Measurements from ENCODE around the gene TAS1R1. TPM values are rescaled to one million over a fixed set of nuclear protein-coding genes. Genes with fewer than 3 reads are reported as not detected.

The TAS1R1 gene
- total and polyA plus RNA-seq, 4 experiments from 2014 or later: not detected

- Histone ChIP-seq H3K27ac (ENCODE audit: low read depth, low read length) (no peak overlapping the region), H3K4me3 (ENCODE audit: low read length in 2 of 2) (no peak overlapping the region), H3K36me3 (ENCODE audit: insufficient read depth, low read length) (no peaks in the 10 kb centered on the region), H3K9me3 (ENCODE audit: control insufficient read depth in 1 of 2, low read length in 2 of 2) (no peaks in the 10 kb centered on the region), H3K27me3 (ENCODE audit: insufficient read depth, low read length) (no peaks in the 10 kb centered on the region), H3K4me1 (ENCODE audit: insufficient read depth, low read length) (no peaks in the 10 kb centered on the region)
- no peak for DNase-seq
- H3K27ac Mint-ChIP-seq: no peak overlapping the region
- ChIA-PET CTCF (ENCODE audit: partially characterized antibody) (interaction anchor here (1.9 kb wide), 1 partner anchor 83 kb away, joined by 5 read pairs; no protein-coding TSS in a partner anchor), POLR2A (ENCODE audit: partially characterized antibody) (no interaction called here)
- H3K4me1 Mint-ChIP-seq: no peaks in the 10 kb centered on the region
- H3K9me3 Mint-ChIP-seq: peaks cover 0 to 4% (median 2%) of the 10 kb centered on the region in 8 donors
- intact Hi-C loops (cut with micrococcal nuclease): no loop called here
- H3K36me3 Mint-ChIP-seq: peaks cover 0 to 3% of the 10 kb centered on the region in 2 donors
- H3K4me3 Mint-ChIP-seq: no peak overlapping the region
- peaks cover 0 to 1% of the 10 kb centered on the region in 2 donors for H3K27me3 Mint-ChIP-seq
These were observed 17.7 kb downstream of the TAS1R1 start for GRCh38 chr1:6572653-6573383.

GRCh38 chr1:6574025-6574620 is 19.0 kb downstream of the TAS1R1 start:
- CTCF ChIA-PET (ENCODE audit: partially characterized antibody): interaction anchor here (0.9 kb wide), 1 partner anchor 20 kb away, joined by 3 read pairs; the partner anchor contains the start of gene NOL9
- H3K36me3 Mint-ChIP-seq: peaks cover 0 to 3% of the 10 kb centered on the region in 2 donors

GRCh38 chr1:6574818-6575217 is 19.7 kb downstream of the TAS1R1 start:
- CTCF ChIA-PET (ENCODE audit: partially characterized antibody): no interaction called here
- no peaks in the 10 kb centered on the region for H3K27me3 Mint-ChIP-seq
- intact Hi-C loops (cut with micrococcal nuclease): no loop called here

More at GRCh38 chr1:6574025-6574620, 19.0 kb downstream of the TAS1R1 start:
- POLR2A ChIA-PET (ENCODE audit: partially characterized antibody): no interaction called here
- intact Hi-C loops (cut with micrococcal nuclease): no loop called here
- no peak overlapping the region for H3K4me3 ChIP-seq (ENCODE audit: low read length in 2 of 2)
- H3K9me3 ChIP-seq (ENCODE audit: control insufficient read depth in 1 of 2, low read length in 2 of 2): no peaks in the 10 kb centered on the region
- H3K27me3 ChIP-seq (ENCODE audit: insufficient read depth, low read length): no peaks in the 10 kb centered on the region
- Mint-ChIP-seq H3K4me3 (no peak overlapping the region), H3K4me1 (peaks cover under 1 to 4% (median 1%) of the 10 kb centered on the region in 4 donors), H3K27ac (peak overlapping the region in 1 of 7 donors; percentile 13), H3K27me3 (no peaks in the 10 kb centered on the region), H3K9me3 (peaks cover 0 to 4% (median 2%) of the 10 kb centered on the region in 8 donors)
- no peak overlapping the region for H3K27ac ChIP-seq (ENCODE audit: low read depth, low read length)
- H3K4me1 ChIP-seq (ENCODE audit: insufficient read depth, low read length): peaks cover 2% of the 10 kb centered on the region
- no peaks in the 10 kb centered on the region for H3K36me3 ChIP-seq (ENCODE audit: insufficient read depth, low read length)
- no peak for DNase-seq

GRCh38 chr1:6577831-6578525 is 22.9 kb downstream of the TAS1R1 start:
- Histone ChIP-seq H3K27ac (ENCODE audit: low read depth, low read length) (no peak overlapping the region), H3K4me3 (ENCODE audit: low read length in 2 of 2) (no peak overlapping the region), H3K4me1 (ENCODE audit: insufficient read depth, low read length) (peaks cover 32% of the 10 kb centered on the region), H3K9me3 (ENCODE audit: control insufficient read depth in 1 of 2, low read length in 2 of 2) (no peaks in the 10 kb centered on the region), H3K36me3 (ENCODE audit: insufficient read depth, low read length) (no peaks in the 10 kb centered on the region), H3K27me3 (ENCODE audit: insufficient read depth, low read length) (no peaks in the 10 kb centered on the region)
- Mint-ChIP-seq H3K4me1 (peaks cover 19 to 38% (median 28%) of the 10 kb centered on the region in 4 donors), H3K4me3 (peak overlapping the region in 3 of 8 donors; percentile 1 to 46 (median 11)), H3K9me3 (no peaks in the 10 kb centered on the region), H3K27me3 (no peaks in the 10 kb centered on the region), H3K36me3 (peaks cover 0 to 6% of the 10 kb centered on the region in 2 donors), H3K27ac (peak overlapping the region in 6 of 7 donors; percentile 3 to 96 (median 78))
- DNase-seq: no peak
- POLR2A ChIA-PET (ENCODE audit: partially characterized antibody): interaction anchor here (1.2 to 13.0 kb wide), 4 partner anchors 22 to 118 kb away, joined by 3 to 273 read pairs (median 5); partner anchors contain the start of genes KLHL21, NOL9 and THAP3
- intact Hi-C loops (cut with micrococcal nuclease): no loop called here
- CTCF ChIA-PET (ENCODE audit: partially characterized antibody): interaction anchor here (1.2 to 1.7 kb wide), 4 partner anchors 23 to 92 kb away, joined by 3 to 8 read pairs (median 4); partner anchors contain the start of genes NOL9 and TAS1R1

More at GRCh38 chr1:6574818-6575217, 19.7 kb downstream of the TAS1R1 start:
- peaks cover 8% of the 10 kb centered on the region for H3K4me1 ChIP-seq (ENCODE audit: insufficient read depth, low read length)
- Mint-ChIP-seq H3K27ac (no peak overlapping the region), H3K4me1 (peaks cover 4 to 11% (median 7%) of the 10 kb centered on the region in 4 donors), H3K9me3 (peaks cover 0 to 4% (median 2%) of the 10 kb centered on the region in 8 donors), H3K4me3 (no peak overlapping the region), H3K36me3 (peaks cover 2 to 3% of the 10 kb centered on the region in 2 donors)
- no peaks in the 10 kb centered on the region for H3K9me3 ChIP-seq (ENCODE audit: control insufficient read depth in 1 of 2, low read length in 2 of 2)
- DNase-seq: no peak
- no peaks in the 10 kb centered on the region for H3K27me3 ChIP-seq (ENCODE audit: insufficient read depth, low read length)
- no peak overlapping the region for H3K27ac ChIP-seq (ENCODE audit: low read depth, low read length)
- H3K4me3 ChIP-seq (ENCODE audit: low read length in 2 of 2): no peak overlapping the region
- POLR2A ChIA-PET (ENCODE audit: partially characterized antibody): no interaction called here
- no peaks in the 10 kb centered on the region for H3K36me3 ChIP-seq (ENCODE audit: insufficient read depth, low read length)

- Histone ChIP-seq H3K27me3 (ENCODE audit: insufficient read depth, low read length) (no peaks in the 10 kb centered on the region), H3K4me1 (ENCODE audit: insufficient read depth, low read length) (peaks cover 32% of the 10 kb centered on the region), H3K9me3 (ENCODE audit: control insufficient read depth in 1 of 2, low read length in 2 of 2) (no peaks in the 10 kb centered on the region), H3K4me3 (ENCODE audit: low read length in 2 of 2) (no peak overlapping the region), H3K27ac (ENCODE audit: low read depth, low read length) (peak overlapping the region; percentile 83), H3K36me3 (ENCODE audit: insufficient read depth, low read length) (no peaks in the 10 kb centered on the region)
- H3K27me3 Mint-ChIP-seq: no peaks in the 10 kb centered on the region
- no peak for DNase-seq
- no peaks in the 10 kb centered on the region for H3K9me3 Mint-ChIP-seq
- POLR2A ChIA-PET (ENCODE audit: partially characterized antibody): interaction anchor here (1.2 to 13.0 kb wide), 5 partner anchors 9 to 185 kb away, joined by 4 to 273 read pairs (median 5); partner anchors contain the start of genes ACOT7, KLHL21 and THAP3
- intact Hi-C loops (cut with micrococcal nuclease): loop anchor here (1.0 kb wide), 3 partner anchors 24 to 47 kb away; partner anchors contain the start of genes NOL9 and PHF13
- peak overlapping the region; percentile 92 to 99 (median 96) for H3K4me3 Mint-ChIP-seq
- H3K36me3 Mint-ChIP-seq: peaks cover 0 to 6% of the 10 kb centered on the region in 2 donors
- H3K4me1 Mint-ChIP-seq: peaks cover 19 to 38% (median 28%) of the 10 kb centered on the region in 4 donors
- CTCF ChIA-PET (ENCODE audit: partially characterized antibody): interaction anchor here (1.2 to 1.7 kb wide), 6 partner anchors 22 to 93 kb away, joined by 3 to 8 read pairs (median 4); partner anchors contain the start of genes NOL9, TAS1R1 and THAP3
- H3K27ac Mint-ChIP-seq: peak overlapping the region; percentile 96 to 99 (median 99)
These were observed 23.7 kb downstream of the TAS1R1 start for GRCh38 chr1:6578624-6579373.

- Histone ChIP-seq H3K4me3 (ENCODE audit: low read length in 2 of 2) (peak within 1 kb of the TSS; percentile 69 to 76), H3K27ac (ENCODE audit: low read depth, low read length) (peak within 1 kb of the TSS; percentile 83), H3K9me3 (ENCODE audit: control insufficient read depth in 1 of 2, low read length in 2 of 2) (no peaks in the 10 kb centered on the region), H3K36me3 (ENCODE audit: insufficient read depth, low read length) (no peaks in the 10 kb centered on the region), H3K27me3 (ENCODE audit: insufficient read depth, low read length) (no peaks in the 10 kb centered on the region), H3K4me1 (ENCODE audit: insufficient read depth, low read length) (peaks cover 32% of the 10 kb centered on the region)
- H3K27me3 Mint-ChIP-seq: no peaks in the 10 kb centered on the region
- peak within 1 kb of the TSS; percentile 92 to 99 (median 96) for H3K4me3 Mint-ChIP-seq
- intact Hi-C loops (cut with micrococcal nuclease): loop anchor here (1.0 kb wide), 4 partner anchors 22 to 46 kb away; partner anchors contain the start of genes NOL9 and PHF13
- peaks cover 19 to 42% (median 30%) of the 10 kb centered on the region in 4 donors for H3K4me1 Mint-ChIP-seq
- peaks cover 0 to 7% of the 10 kb centered on the region in 2 donors for H3K36me3 Mint-ChIP-seq
- peak; percentile 95 to 97 (median 95) for DNase-seq
- H3K27ac Mint-ChIP-seq: peak within 1 kb of the TSS; percentile 96 to 99 (median 99)
- CTCF ChIA-PET (ENCODE audit: partially characterized antibody): interaction anchor here (1.0 to 2.3 kb wide), 6 partner anchors 20 to 90 kb away, joined by 3 to 13 read pairs (median 9); partner anchors contain the start of genes KLHL21, NOL9, TAS1R1 and THAP3
- POLR2A ChIA-PET (ENCODE audit: partially characterized antibody): interaction anchor here (0.8 to 13.0 kb wide), 22 partner anchors 9 to 186 kb away, joined by 3 to 273 read pairs (median 5); partner anchors contain the start of genes ACOT7, KLHL21, NOL9 and PHF13
- H3K9me3 Mint-ChIP-seq: no peaks in the 10 kb centered on the region
These were observed 24.4 kb downstream of the TAS1R1 start, which contains the start of gene ZBTB48 for GRCh38 chr1:6579374-6580118. Gene ZBTB48 (plus strand): TSS chr1:6579994. CDS start chr1:6580610, 616 bp downstream.
